ENCODE measurements around the gene CDH5.

CDH5 gene

DNA sequence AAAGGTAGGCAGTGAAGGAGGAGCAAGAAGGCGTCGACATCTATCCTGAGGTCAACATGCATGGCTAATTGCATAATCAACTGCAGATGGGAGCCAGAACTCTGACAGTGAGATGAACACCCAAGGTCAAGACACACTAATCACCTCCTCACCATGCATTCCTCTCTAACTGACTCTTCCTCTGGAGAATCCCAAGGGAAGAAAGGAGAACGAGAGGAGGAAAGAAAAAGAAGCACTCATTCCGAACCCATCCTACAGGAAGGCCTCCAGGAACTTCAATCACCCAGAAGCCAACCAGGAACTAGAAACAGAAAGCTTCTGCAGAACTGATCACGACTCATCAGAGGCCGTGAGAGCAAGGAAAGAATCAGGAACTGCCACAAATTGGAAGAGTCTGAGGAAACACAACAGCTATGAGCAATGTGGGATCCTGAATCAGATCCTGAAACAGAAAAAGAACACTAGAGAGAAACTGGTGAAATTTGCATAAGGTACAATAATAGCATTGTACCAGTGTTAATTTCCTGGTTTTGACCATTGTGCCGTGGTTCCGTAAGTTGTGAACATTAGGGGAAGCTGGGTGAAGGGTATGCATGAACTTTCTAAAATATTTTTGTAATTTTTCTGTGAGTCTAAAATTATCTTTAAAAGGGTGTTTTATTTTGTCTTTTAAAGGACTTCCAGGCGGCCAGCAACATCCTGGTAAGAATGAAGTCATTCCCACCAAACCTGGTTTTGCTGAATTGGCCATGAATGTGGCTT lies 50.6 kb downstream of the CDH5 start:
- no peak for DNase-seq (ENCODE audit: low spot score)

- DNase-seq (ENCODE audit: low spot score), result no peak
Measured at GRCh38 chr16:66418165-66418962, 51.9 kb downstream of the CDH5 start.

DNA sequence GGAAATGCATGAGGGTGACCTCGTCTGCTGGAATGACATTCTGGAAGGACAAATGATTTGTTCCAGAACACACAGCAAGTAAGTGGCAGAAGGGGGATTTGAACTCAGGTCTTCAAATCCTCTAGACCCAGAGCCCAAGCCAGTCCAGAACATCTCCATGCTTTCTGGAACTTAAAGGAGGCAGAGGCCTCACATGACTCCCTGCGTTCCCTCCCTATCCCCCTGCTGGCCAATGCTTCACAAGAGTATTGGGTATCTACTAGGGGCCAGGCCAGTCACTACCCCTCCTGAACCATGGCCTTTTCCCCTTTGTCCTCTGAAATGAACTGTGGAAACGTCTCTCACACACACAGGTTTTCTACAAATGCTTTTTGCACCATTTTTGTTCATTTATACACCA lies 53.0 kb downstream of the CDH5 start:
- DNase-seq (ENCODE audit: low spot score), result no peak

GRCh38 chr16:66420396-66420795 lies 53.9 kb downstream of the CDH5 start:
- no peak for DNase-seq (ENCODE audit: low spot score)

- DNase-seq (ENCODE audit: low spot score), result no peak
Measured at GRCh38 chr16:66421891-66422290, 55.4 kb downstream of the CDH5 start.

- DNase-seq (ENCODE audit: low spot score), result no peak
Measured at GRCh38 chr16:66422366-66422765, 55.9 kb downstream of the CDH5 start.

DNA sequence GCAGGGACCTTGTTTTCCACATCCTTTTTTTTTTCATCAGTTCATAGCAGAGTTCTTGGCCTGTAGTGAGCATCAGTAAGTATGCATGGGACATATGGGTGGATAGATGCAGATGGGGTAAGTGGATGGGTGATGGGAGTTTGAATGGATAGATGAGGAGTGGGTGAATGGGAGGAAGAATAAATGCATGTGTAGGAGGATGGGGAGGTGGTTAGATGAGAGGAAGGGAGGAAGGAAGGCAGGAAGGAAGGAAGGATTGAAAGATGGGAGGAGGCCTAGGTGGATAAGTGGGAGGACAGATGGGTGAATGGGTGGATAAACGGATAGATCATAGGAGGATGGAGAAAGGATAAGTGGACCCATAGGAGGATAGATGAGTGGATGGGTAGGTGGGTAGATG lies 56.7 kb downstream of the CDH5 start:
- DNase-seq (ENCODE audit: low spot score), result no peak

DNA sequence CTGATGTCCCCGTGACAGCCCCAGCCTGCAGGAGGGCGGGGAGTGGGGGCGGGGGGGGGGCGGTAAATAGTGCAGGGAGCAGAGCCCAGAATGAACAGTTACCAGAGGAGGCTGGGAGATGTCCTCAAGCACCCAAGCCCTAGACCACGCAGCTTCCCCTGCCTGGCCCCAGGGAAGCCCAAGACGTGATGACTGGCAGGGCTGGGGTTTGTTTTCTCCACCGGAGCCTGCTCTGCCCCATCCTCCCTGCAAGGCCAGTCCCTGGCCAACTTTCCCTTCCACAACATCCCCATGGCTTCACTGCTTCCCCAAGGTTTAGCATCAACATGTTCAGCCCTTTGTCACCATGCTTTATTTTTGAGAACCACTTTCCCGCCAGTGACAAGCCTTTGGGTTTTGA lies 59.2 kb downstream of the CDH5 start:
- no peak for DNase-seq (ENCODE audit: low spot score)

DNA sequence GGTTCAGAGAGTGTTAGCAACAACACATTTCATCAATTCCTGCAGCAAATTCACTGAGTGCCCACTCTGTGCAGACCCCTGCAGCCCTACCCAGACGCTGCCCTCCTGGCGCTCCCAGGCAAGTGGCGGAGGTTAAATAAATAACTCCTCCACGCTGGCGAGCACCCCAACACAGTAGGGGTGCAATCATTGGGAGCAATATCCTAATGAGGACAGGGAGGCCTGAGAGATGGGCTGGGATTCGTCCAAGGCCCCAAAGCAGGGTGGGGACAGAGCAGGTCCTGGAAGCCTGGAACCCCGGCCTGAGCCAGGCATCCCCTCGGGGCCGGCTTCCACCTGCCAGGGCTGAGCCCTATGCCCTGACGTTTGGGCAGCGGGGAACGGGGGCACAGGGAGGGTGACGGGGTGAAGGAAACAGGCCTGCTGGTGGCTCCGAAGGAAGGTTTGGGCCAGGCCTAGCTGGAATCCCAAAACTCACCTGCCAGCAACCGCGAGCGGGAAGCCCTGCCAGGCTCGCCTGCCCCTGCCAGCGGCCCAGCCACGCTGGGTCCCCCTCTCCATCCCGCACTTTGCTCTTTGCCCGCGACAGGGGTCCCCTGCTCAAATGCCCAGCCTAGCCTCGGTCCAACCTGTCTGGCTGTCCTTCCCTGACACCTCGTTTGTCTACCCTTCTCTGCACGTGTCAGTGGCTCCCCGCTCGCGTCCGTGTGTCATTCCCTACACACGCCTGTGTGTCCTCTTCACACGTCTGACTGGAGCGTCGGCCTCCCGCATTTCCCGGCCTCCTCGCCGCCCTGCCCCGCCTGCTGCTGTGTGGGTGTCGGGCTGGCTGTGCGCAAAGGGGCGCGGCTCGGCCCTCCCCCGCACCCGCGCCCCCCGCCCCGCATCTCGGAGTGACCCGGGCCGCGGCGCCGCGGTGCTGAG lies 59.9 kb downstream of the CDH5 start:
- no peak for DNase-seq (ENCODE audit: low spot score)

GRCh38 chr16:66427036-66427860 lies 60.8 kb downstream of the CDH5 start, which contains the start of gene BEAN1:
Gene BEAN1 (plus strand): TSS chr16:66427295. CDS start chr16:66437677, 10,382 bp downstream.
- no peak for DNase-seq (ENCODE audit: low spot score)

GRCh38 chr16:66427871-66428681 lies 61.6 kb downstream of the CDH5 start:
- no peak for DNase-seq (ENCODE audit: low spot score)

DNA sequence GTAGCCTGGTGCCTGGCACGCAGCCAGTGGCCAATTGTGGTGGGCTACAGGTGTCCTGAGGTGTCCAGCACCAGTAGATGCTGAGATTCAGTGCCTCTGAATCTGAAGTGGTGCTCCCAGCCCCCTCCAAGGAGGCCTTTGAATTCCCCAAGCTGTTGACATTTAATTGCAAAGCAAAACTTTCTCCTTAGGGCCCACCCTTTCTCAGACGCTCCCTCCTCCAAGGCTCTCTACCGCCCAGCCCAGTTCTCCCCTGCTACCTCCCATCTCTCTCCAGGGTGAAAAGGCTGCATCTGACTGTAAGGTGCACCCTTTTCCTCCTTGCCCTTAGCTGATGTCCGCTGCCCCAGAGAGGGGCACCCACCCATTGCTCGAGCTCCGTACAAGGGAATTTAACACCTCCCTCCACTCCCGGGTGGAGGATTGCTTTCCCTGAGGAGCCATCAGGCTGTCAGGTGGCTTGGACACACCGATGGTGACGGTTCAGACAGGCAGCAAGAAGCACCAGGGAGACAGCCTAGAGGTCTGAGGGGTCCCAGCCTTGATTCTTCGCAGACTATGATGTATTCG lies 62.3 kb downstream of the CDH5 start:
- DNase-seq (ENCODE audit: low spot score), result no peak

- no peak for DNase-seq (ENCODE audit: low spot score)
Measured at GRCh38 chr16:66429290-66429962, 62.9 kb downstream of the CDH5 start.

DNA sequence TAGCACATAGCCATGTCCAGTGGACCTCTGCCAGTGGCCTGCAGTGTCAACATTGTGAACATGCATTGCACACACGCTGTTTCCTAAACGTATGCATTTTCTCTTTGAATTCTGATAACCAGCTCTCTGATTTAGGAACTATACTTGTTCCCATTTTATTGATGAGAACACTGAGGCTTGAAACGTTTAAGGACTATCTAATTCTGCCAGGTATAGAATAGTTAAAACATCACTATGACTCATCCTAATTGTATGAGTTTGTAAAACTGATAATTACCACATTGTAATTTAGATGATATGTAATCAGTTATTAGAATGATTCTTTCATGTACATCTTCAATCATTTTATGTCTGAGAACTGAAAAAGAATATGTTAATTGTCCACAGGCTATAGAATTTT lies 63.7 kb downstream of the CDH5 start:
- no peak for DNase-seq (ENCODE audit: low spot score)

DNA sequence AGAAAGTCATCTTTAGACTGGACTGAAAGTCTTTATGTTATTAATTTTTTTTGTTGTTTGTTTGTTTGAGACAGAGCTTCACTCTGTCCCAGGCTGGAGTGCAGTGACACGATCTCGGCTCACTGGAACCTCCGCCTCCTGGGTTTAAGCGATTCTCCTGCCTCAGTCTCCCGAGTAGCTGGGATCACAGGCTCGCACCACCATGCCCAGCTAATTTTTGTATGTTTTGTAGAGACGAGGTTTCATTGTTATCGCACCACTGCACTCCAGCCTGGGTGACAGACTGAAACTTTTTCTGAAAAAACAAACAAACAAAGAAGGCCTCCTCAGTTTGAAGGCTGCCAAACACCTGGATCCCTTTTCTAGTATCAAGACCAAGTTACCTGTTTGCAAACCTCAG lies 65.3 kb downstream of the CDH5 start:
- DNase-seq (ENCODE audit: low spot score), result no peak

DNA sequence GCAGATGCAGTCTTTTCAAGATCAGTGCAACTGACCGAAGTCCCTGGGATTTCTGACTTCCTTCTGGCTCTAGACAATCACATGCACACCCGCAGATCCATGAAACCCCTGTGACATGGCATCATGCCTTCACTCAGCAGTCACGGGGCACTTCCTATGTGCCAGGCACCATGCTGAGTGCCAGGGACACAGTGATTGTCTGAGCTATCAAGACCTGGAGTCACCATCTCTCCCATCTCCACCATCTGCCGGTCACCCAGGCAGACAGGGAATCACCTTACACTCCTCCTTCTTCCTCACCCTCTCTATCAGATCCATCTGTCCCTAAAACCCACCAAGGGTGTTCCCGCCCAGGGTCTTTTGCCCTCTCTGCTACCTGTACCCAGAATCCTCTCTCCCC lies 65.9 kb downstream of the CDH5 start:
- no peak for DNase-seq (ENCODE audit: low spot score)

GRCh38 chr16:66434619-66435430 lies 68.3 kb downstream of the CDH5 start:
- no peak for DNase-seq (ENCODE audit: low spot score)

DNA sequence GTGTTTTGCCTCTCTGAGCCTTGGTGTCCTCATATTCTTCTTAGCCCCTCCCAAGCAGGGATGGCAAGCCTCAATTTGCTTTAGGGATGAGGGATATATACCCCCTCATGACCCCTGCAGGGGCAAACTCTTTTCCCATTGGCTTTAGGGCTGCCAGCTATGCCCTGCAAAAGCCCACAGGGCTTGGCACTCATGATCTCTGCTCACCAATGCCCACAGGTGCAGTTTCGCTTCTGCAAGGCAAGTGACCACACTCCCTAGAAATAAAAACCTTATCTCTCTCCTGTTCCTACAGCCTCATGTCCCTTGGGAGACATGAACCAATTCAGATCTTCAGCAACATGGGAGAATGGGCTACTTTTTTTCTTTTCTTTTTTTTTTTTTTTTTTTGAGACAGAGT lies 69.4 kb downstream of the CDH5 start:
- DNase-seq (ENCODE audit: low spot score), result no peak

Measured in germinal center (tissue), 1 donor.